GM18520 (cell line): ENCODE results near the gene PSMC1.

ENCODE experiments used
- ATAC-seq: cut with Tn5 transposase; IDR thresholded peaks from one replicate; pipeline ENCODE4 v1.9.1; 2021; ENCODE audit not compliant: unreplicated experiment

The PSMC1 gene

GRCh38 chr14:90275820-90276219 lies 19.5 kb downstream of the PSMC1 start:
- ATAC-seq: no peak

- ATAC-seq: no peak
Observed at GRCh38 chr14:90276646-90277367, 20.5 kb downstream of the PSMC1 start.

- ATAC-seq: no peak
Observed at GRCh38 chr14:90277581-90278198, 21.3 kb downstream of the PSMC1 start.

- ATAC-seq: no peak
Observed at GRCh38 chr14:90278199-90279175, 22.1 kb downstream of the PSMC1 start.

GRCh38 chr14:90280096-90280495 lies 23.7 kb downstream of the PSMC1 start:
- ATAC-seq: no peak

DNA sequence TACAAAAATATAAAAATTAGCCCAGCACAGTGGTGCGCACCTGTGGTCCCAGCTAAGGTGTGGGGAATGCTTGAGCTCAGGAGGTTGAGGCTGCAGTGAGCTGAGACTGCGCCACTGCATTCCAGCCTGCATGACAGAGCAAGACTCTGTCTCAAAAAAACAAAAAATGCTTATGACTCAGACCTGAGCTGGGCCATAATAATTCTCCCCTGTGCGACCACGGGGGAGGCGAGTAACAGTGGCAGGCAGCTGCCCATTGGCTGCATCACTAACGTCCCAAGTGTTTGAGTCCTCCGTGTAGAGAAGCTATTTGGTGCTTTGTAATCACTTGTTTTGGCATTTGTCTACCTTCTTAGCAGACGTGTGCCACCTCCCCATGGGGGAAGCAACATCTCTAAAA lies 24.9 kb downstream of the PSMC1 start:
- ATAC-seq: no peak

GRCh38 chr14:90281756-90282155 lies 25.4 kb downstream of the PSMC1 start:
- ATAC-seq: no peak

GRCh38 chr14:90287791-90288190 lies 31.4 kb downstream of the PSMC1 start:
- no peak for ATAC-seq

GRCh38 chr14:90288651-90289355 lies 32.5 kb downstream of the PSMC1 start:
- ATAC-seq: peak; percentile 99

DNA sequence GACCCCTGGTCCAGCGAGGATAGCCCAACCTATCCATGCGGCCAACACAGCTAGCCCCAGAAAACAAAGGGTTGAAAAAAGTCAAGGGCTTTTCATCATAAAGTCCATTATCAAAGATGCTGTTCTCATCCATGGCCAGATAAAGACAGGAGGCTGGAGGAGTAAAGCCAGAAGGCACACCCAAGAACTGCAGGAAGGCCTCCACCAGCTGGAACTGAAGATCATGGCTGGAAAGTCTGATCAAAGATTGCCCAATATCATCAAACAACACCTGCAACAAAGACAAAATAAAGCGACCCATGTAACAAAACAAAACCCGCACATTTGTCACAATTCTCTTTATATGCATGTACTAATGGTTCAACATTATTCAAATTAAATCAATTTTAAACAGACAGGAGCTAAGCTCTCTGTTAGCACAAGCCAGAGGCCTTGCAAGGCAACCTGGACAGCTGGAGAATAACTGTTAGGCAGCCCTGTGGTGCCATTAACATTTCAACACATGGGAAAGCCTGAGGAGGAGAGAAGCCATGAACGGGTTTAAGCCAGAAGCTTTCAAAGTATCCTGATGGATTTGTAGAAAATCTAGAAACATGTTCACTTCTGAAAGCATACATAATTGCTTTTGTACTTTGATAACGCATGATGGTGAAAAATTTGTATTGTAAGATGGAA lies 34.1 kb downstream of the PSMC1 start:
- no peak for ATAC-seq

- ATAC-seq: no peak
Observed at GRCh38 chr14:90291699-90292098, 35.3 kb downstream of the PSMC1 start.

DNA sequence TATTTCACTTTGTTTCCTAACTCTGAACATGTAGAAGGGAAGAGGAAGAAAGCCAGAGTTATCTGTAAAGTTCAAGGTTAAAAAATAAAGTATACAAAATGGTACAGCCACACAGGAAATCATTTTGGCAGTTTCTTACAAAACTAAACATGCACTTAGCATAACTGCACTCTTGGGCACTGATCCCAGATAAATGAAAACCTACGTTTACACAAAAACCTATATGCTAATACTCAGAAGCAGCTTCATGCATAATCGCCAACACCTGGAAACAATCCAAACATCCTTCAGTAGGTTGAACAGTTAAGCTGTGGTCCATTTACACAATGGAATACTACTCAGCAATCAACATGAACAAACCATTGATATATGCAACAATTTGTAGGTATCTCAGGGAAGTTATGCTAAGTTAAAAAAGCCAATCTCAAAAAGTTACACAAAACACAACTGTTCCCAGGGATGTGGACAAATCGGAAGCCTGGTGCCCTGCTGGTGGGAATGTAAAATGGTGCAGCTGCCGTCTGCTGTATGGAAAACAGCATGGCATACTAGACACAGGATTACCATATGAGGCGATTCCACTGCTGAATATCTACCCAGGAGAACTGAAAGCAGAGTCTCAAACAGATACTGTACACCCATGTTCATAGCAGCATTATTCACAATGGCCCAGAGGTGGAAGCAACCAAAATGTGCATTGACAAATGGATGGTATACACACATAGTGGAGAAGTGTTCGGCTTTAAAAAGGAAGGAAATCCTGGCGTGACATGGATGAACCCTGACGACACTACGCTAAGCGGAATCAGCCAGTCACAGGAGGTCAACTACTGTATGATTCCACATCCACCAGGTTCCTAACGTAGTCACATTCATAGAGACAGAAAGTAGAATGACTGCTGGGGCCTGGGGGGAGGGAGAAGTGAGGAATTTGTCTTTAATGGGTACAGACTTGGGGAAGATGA lies 37.7 kb downstream of the PSMC1 start:
- no peak for ATAC-seq

DNA sequence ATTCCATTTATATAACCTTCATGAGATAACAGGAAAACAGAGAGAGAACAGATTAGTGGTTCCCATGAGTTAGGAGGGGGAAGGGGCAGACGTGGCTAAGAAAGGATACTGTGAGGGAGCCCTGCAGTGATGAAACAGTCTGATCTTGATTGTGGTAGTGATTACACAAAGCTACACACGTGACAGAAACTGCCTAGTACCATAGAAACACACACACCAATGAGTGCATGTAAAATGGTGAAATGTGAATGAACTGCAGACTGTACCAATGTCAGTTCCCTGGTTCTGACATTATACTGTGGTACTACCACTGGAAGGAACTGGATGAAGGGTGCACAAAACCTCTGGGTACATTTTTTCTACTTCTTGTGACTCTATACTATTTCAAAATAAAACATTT lies 38.5 kb downstream of the PSMC1 start:
- no peak for ATAC-seq

DNA sequence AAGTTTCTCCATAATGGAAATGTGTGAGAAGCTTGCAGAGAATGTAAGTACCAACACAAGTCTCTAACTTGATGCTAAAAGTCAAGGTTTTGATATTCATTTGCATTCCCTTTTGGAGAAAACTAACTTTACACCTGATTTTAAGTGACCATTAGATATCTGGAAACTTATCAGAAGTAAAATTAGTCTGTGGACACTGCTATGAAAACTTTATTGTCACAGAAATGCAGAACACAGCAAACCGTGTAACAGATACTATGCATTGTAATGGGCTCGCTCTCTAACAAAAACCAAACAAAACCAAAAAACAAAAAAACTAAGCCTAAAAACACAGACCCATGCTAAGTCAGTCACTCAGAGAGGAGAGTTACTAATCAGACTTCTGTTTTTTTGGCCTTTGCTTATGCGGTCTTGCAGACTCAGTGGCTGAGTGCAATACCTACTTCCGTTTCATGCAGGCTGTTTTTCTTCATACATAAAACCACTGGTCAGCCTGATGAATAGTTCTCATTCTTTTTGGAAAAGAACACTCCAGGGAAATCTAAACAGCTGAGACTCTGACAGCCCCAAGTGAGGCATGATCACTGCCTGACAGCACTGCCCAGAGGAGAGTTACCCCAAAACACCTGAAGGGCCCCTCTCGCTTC lies 39.6 kb downstream of the PSMC1 start:
- no peak for ATAC-seq

- ATAC-seq: no peak
Observed at GRCh38 chr14:90296641-90297040, 40.3 kb downstream of the PSMC1 start.

- no peak for ATAC-seq
Observed at GRCh38 chr14:90297876-90298629, 41.7 kb downstream of the PSMC1 start.

DNA sequence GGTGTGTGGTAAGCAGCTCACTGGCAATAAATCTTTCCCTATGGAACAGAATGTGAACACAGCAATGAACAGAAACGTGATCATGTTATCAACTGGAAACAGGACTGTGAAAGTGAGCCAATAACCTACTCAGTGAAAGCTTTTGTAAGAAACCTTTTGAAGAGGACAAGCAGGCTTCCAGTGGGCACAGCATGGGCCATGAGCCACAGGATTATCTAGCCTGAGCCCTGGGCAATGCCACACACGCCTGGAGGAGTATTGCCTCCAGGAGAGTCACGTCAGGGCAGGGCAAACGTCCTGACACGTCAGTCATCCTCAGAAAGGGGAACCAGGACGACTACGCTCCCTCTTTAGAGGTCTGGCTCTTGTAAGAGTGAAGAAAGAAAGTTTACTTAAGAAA lies 43.1 kb downstream of the PSMC1 start:
- ATAC-seq: no peak

DNA sequence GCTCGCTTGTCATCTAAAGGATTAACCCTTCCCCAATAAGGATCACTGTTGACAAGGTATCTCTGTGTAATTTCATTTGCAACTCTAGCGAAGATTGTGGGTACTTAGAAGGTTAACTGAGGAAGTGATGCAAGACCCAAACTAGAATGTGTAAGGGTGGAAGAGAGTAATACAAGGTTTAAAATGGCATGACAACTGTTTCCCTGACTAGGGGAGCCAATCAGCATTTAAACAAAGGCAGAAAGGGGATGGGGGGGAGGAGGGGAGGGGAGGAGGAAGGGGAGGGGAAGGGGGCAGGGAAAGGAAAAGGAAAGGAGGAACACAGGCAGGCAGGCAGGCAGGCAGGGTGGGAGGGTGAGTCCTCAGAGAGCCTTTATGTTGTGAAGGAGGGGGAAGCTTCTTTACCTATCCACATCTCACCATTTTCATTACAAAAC lies 44.3 kb downstream of the PSMC1 start:
- no peak for ATAC-seq
